ENCODE data around the gene CNN3.

DNA sequence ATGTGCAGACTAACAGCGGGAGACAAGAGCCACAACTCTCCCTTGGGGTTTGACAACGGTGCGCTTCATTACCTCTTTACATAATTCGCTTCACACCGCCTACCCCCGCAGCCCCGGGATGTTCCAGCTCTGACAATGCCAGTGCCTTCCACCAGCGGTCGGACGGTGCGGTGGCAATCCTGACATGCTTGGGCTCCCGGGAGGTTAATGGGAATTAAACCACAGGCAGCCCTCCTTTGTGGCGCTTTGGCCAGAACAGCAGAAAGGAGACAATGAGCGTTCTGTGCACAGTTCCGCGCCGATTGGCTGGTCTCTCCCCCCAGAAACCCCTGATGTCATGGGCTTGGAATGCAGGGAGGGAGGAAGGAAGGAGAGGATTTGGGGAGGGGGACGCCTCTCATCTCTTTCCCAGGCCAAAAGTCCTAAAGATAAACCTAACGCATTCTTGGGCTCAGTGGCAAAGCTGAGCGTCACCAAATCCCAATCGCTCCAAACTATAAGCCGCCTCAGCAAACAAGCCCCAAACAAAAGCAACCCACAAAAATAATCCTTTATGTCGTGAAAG, 1.3 kb downstream of the CNN3 start:
- TF ChIP-seq, protein P1, sequence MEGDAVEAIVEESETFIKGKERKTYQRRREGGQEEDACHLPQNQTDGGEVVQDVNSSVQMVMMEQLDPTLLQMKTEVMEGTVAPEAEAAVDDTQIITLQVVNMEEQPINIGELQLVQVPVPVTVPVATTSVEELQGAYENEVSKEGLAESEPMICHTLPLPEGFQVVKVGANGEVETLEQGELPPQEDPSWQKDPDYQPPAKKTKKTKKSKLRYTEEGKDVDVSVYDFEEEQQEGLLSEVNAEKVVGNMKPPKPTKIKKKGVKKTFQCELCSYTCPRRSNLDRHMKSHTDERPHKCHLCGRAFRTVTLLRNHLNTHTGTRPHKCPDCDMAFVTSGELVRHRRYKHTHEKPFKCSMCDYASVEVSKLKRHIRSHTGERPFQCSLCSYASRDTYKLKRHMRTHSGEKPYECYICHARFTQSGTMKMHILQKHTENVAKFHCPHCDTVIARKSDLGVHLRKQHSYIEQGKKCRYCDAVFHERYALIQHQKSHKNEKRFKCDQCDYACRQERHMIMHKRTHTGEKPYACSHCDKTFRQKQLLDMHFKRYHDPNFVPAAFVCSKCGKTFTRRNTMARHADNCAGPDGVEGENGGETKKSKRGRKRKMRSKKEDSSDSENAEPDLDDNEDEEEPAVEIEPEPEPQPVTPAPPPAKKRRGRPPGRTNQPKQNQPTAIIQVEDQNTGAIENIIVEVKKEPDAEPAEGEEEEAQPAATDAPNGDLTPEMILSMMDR (conservative IDR thresholded peaks at IDR 0.05; ENCODE audit: low read length), result no peak
- no peak for TF ChIP-seq EZH2phosphoT487 (IDR thresholded peaks at IDR 0.05; ENCODE audit: borderline replicate concordance)
